ACC112 (cell line): ENCODE results near the gene PTPRE.

Experiments
- H2AFZ ChIP-seq: fragments of 200-600 bp; sonication (generic); one replicate; pipeline ENCODE4 v1.6.0; 2017; ENCODE audit warnings: antibody characterized with exemption, low read length; ENCODE audit not compliant: unreplicated experiment
- H3K27ac ChIP-seq: fragments of 200-600 bp; sonication (generic); 2 replicates; pipeline ENCODE4 v1.5.1; 2014; ENCODE audit warnings: low read depth, mild to moderate bottlenecking, antibody characterized with exemption, low read length, moderate library complexity
- H3K27me3 ChIP-seq: fragments of 200-600 bp; sonication (generic); 2 replicates; pipeline ENCODE4 v1.6.1; 2014; ENCODE audit warnings: mild to moderate bottlenecking, antibody characterized with exemption, low read length, moderate library complexity, mixed read lengths; ENCODE audit not compliant: insufficient read depth
- H3K36me3 ChIP-seq: fragments of 200-600 bp; sonication (generic); 2 replicates; pipeline ENCODE4 v1.6.1; 2016; ENCODE audit warnings: mild to moderate bottlenecking, antibody characterized with exemption, low read length, moderate library complexity, mixed read lengths; ENCODE audit not compliant: insufficient read depth
- H3K4me1 ChIP-seq: fragments of 200-600 bp; sonication (generic); one replicate; pipeline ENCODE4 v1.6.1; 2016; ENCODE audit warnings: low read length, mixed read lengths; ENCODE audit not compliant: insufficient read depth, unreplicated experiment, control insufficient read depth
- H3K4me3 ChIP-seq: fragments of 200-600 bp; sonication (generic); 2 replicates; pipeline ENCODE4 v1.5.1; 2014; ENCODE audit warnings: mild to moderate bottlenecking, low read depth, low read length
- H3K79me2 ChIP-seq: fragments of 200-600 bp; sonication (generic); one replicate; pipeline ENCODE4 v1.6.0; 2016; ENCODE audit warnings: low read length; ENCODE audit not compliant: control insufficient read depth, unreplicated experiment, insufficient read depth

Gene PTPRE

DNA sequence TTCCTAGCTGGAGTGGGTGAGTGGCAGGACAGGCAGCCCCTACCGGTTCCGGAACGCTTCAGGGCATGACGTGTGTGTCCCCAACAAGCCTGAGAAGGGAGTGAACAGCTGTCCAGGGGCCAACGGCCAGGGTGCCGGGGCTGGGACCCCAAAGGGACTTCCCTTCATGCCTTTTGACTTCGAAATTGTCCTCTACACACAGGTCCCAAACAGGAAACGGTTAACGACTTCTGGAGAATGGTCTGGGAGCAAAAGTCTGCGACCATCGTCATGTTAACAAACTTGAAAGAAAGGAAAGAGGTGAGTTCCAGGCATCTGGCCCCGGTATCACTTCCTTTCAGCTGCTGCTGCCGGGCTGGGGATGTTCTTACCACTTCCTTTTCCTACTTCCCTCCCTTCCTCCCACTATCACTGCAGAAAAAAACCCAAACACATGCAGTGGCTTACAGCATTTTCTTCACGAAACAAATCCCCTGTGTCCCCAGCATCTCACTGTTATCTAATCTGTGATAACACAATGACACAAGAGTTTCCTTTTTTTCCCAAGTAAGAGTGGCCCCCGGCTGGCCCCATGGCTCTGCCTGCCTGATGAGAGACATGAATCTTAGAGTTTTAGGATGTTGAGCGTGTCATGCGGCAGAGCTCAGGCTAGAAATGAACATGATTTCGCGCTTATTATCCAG is 156.1 kb downstream of the PTPRE start:
- Histone ChIP-seq H3K27me3 (no peaks in the 10 kb centered on the region), H3K27ac (no peak overlapping the region), H2AFZ (no peak overlapping the region), H3K79me2 (no peaks in the 10 kb centered on the region), H3K36me3 (no peaks in the 10 kb centered on the region), H3K4me3 (no peak overlapping the region), H3K4me1 (peaks cover 21% of the 10 kb centered on the region)

DNA sequence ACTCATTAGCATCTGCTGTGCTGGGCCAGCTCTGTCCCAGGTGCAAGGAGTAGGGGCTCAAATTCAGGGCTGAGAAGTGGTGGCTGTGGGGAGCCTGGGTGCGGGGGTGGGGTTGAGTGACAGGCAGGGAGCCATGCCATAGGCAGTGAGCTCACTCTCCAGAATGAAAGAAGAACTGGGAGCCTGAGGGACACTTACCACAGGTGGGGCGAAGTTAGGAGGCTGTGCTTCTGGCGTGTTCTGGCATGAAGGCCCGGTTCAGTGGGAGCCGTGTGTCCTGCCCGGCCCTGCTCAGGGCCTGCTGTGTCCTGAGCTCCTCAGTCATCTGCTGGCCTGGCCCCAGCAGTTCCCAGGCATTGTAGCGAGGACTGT is 156.8 kb downstream of the PTPRE start:
- Histone ChIP-seq H3K27ac (peak overlapping the region; percentile 80), H3K27me3 (no peaks in the 10 kb centered on the region), H3K79me2 (no peaks in the 10 kb centered on the region), H3K4me3 (no peak overlapping the region), H3K36me3 (no peaks in the 10 kb centered on the region), H3K4me1 (peaks cover 21% of the 10 kb centered on the region), H2AFZ (no peak overlapping the region)

DNA sequence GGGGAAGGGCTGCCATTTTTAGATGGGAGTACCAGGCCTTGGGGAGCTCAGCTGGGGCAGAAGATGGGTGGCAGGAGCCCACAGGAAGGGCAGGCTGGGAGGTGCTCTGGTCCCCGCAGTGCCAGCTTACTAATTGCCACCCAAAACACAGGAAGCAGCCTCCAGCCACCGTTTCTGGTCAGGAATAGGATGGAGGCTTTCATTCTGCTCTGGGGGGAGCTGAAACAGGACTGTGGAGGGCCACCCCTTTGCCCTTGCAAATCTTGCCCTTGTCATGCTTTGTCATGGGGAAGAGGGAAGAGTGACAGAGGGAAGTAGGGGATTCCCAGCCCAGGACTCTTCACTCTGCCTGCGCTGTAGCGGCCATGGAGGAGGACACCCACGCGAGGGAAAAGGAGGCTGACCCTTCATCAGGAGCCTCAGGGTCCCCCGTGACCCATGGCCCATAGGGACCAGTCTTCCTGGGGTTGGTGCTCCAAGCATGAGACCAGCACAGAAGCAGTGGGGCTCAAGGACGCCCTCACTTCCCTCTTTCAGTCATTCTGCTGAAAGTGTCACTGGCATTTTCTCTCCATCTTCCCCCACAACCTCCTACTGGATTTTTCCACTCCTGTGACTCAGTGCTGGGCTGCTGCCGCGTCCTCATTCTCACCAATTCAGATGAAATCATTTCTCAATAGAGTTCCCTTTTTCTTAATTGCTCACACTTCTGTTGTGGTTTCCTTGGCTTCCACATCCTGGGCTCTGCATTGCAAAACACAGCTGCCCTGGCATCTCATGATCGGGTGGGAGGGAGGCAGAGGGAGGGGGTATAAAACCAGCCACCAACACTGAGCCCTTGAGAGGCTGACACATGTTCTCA is 157.4 kb downstream of the PTPRE start:
- Histone ChIP-seq H3K4me1 (peaks cover 21% of the 10 kb centered on the region), H3K36me3 (no peaks in the 10 kb centered on the region)

DNA sequence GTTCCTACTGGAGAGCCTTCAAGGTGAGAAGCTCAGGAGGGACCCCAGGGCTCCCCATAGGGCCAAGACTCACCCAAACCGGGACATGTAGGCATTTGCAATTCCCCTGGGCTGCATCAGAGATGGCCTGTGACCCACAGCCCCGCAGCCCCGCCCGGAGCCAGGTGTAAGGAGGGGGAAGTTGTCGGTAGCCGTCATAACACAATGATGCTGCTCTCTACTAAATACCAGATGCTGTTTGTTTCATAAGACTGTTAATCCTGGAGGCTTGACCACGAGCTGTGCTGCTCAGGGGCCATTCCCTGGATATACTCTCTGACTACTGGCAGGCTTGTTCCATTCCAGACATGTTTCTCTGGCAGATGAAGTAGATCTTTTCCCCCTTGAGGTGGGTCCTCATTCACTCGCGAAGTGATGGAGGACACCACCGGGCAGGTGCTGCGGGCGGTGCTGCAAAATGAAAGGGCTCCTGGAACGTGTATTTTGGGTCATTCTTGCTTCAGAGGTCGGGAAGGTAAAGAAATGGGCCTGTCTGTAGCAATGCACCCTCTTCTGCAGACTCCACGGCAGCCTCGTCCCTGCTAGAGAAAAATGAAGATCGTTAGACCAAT is 158.2 kb downstream of the PTPRE start:
- Histone ChIP-seq H3K4me1 (peaks cover 21% of the 10 kb centered on the region), H3K4me3 (no peak overlapping the region), H3K79me2 (no peaks in the 10 kb centered on the region), H3K27ac (peak overlapping the region; percentile 80), H3K27me3 (no peaks in the 10 kb centered on the region), H3K36me3 (no peaks in the 10 kb centered on the region), H2AFZ (no peak overlapping the region)

More for the DNA sequence above, 157.4 kb downstream of the PTPRE start:
- Histone ChIP-seq H3K27me3 (no peaks in the 10 kb centered on the region), H3K4me3 (no peak overlapping the region), H3K27ac (peak overlapping the region; percentile 80), H3K79me2 (no peaks in the 10 kb centered on the region), H2AFZ (peak overlapping the region; percentile 36)

DNA sequence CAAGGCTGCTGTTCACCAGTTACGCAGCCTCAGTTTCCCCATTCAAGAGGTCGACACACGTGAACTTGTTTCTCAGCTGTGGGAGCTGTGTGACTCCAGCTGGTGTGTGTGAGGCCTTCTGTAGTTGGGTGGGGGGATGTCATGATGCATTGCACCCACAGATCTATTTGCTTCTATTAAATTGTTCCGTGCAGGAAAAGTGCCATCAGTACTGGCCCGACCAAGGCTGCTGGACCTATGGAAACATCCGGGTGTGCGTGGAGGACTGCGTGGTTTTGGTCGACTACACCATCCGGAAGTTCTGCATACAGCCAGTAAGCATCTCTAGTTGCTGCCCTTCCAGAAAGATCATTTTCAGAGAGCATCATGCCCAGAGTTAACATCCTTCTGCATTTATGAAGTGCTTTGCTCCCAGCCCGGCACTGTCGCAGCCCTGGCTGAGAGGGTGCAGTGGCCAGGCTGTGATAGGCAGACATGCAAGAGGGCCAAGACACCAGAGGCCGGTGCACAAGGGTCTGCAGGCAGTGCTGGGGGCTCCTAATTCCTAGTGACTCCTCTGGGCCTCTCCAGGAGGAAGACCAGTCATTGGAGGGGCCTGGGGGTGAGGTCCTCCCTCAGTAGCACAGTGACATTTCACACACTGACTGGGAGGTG is 159.1 kb downstream of the PTPRE start:
- H3K36me3 ChIP-seq, result no peaks in the 10 kb centered on the region
- no peak overlapping the region for H2AFZ ChIP-seq
- H3K4me3 ChIP-seq, result no peak overlapping the region
- no peak overlapping the region for H3K27ac ChIP-seq
- H3K27me3 ChIP-seq, result no peaks in the 10 kb centered on the region
- peaks cover 21% of the 10 kb centered on the region for H3K4me1 ChIP-seq
- no peaks in the 10 kb centered on the region for H3K79me2 ChIP-seq

DNA sequence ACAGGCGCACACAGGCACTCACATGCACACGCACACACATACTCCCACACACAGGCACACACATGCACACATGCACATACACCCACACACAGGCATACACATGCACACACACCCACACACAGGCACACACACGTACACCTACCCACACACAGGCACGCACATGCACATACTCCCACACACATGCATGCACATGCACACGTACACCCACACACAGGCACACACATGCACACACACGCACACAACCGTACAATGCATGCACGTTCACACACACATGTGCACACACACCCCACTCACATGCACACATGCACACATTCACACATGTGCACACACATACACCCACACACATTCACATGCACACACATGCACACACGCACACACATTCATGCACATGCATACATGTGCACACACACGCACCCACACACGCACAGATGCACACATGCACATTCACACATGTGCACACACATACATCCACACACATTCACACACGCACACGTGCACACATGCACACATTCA is 160.0 kb downstream of the PTPRE start:
- no peaks in the 10 kb centered on the region for H3K36me3 ChIP-seq

DNA sequence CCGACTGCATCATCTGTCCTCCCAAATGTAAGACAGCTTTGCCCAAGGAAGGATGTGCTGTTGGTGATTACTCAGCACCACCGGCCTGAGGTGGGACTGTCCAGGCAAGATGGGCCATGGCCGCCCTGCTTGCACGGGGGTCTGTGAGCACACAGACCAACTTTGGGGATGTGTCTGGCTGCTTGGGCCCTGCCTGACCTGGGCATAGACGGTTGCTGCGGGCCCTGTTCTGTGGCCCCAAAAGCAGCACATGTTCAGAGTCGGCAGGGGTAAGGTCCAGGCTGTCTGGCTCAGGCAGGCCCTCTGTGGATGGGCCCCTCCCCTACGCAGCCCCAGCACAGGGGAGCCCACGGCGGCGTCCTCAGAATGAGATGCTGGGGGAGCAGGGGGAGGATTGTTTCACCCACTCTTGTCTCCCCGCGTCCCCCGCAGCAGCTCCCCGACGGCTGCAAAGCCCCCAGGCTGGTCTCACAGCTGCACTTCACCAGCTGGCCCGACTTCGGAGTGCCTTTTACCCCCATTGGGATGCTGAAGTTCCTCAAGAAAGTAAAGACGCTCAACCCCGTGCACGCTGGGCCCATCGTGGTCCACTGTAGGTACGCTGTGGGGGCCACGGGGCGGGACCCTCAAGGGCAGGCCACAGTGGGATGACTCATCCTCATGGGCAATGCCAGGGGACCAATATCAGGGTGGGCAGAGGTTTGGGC is 160.9 kb downstream of the PTPRE start:
- Histone ChIP-seq H3K27me3 (no peaks in the 10 kb centered on the region), H2AFZ (no peak overlapping the region), H3K36me3 (no peaks in the 10 kb centered on the region), H3K79me2 (no peaks in the 10 kb centered on the region), H3K4me1 (peaks cover 21% of the 10 kb centered on the region), H3K27ac (no peak overlapping the region), H3K4me3 (no peak overlapping the region)

More for the DNA sequence above, 160.0 kb downstream of the PTPRE start:
- Histone ChIP-seq H3K27me3 (no peaks in the 10 kb centered on the region), H3K27ac (no peak overlapping the region), H3K4me1 (peaks cover 21% of the 10 kb centered on the region), H2AFZ (no peak overlapping the region), H3K4me3 (no peak overlapping the region), H3K79me2 (no peaks in the 10 kb centered on the region)

DNA sequence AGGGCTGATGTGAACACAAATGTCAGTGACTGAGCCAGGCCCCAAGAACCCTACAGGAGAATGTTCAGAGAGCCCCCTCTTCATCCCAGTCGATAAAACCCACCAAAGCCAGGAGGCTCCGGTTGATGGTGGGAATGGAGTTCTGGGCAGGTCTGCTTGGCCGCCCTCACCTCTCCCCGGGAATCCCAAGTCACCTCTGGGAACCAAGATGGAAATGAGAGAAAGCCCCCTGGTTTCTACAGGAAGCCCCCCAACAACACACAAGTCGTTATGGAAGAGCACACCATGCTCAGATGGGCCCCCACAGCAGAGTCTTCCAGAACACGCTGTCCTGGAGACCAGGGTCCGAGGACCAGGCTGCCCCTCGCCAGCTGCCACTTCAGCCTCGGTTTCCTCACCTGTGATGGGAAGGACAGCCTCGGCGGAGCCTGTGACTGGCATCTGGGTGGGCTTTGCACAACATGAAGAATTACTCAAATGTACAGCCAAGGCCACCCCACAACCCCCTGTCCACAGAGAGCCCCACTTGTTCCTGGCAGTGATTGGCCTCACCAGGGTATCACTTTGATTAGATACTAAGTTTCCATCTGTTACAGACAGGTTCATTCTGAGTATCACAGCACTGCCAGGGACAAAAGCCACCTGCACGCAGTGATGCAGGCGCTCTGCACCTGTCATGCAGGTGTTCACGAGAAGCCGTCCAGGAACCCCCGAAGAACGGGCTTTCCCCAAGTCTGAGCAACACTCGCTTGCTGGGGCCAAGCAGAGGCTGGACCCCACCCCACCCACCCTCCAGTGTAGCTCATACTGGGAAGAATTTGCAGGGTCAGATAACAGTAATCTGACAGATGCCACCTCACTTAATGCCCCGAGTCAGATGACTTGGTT is 161.7 kb downstream of the PTPRE start:
- Histone ChIP-seq H3K27ac (no peak overlapping the region), H3K4me1 (peaks cover 18% of the 10 kb centered on the region), H3K36me3 (no peaks in the 10 kb centered on the region), H3K79me2 (no peaks in the 10 kb centered on the region), H2AFZ (no peak overlapping the region), H3K27me3 (no peaks in the 10 kb centered on the region), H3K4me3 (no peak overlapping the region)

DNA sequence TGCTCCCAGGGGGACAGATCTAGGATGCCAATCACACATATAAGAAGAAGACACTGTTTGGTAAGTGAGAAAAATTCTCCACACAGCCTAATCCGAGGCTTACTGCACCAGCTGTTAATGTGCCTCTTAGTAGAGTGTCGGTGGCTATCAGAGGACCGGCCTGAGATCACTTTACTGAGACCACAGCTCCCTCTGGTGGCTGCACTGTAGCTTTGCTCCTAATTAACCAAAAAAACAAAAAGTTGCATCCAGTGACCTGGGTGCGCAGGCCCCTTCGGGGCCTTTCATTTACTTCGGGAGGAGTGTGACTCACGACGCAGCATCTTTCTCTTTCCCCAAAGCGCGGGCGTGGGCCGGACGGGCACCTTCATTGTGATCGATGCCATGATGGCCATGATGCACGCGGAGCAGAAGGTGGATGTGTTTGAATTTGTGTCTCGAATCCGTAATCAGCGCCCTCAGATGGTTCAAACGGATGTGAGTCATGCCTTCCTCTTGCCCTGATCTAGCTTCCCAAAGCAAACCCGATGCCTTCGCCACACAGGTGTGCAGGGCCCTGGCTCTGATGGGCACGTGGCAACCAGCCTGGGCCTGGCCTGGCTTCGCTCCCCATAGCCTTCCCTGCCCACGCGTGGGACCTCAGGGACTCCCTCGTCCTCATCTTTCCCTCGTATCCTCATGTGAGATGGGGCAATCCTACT is 162.6 kb downstream of the PTPRE start:
- H3K79me2 ChIP-seq, result no peaks in the 10 kb centered on the region
- no peaks in the 10 kb centered on the region for H3K27me3 ChIP-seq
- peaks cover 9% of the 10 kb centered on the region for H3K4me1 ChIP-seq
- H3K27ac ChIP-seq, result no peak overlapping the region
- H3K36me3 ChIP-seq, result peaks cover 4% of the 10 kb centered on the region; the same call in 1 of the 2 replicates
- H3K4me3 ChIP-seq, result no peak overlapping the region
- no peak overlapping the region for H2AFZ ChIP-seq
